WTC11 (cell line): ENCODE results near the gene SRP14.

Experiments used
- CTCF ChIP-seq: fragments of 200-600 bp; IDR thresholded peaks from 2 replicates; pipeline ENCODE4 v1.8.0; 2022; ENCODE audit warnings: antibody characterized with exemption
- MAX ChIP-seq: sonication (generic); formaldehyde crosslinking; IDR thresholded peaks from 2 replicates; pipeline ENCODE4 v1.8.0; 2022; ENCODE audit warnings: mild to moderate bottlenecking, missing genetic modification reagents
- NR3C1 ChIP-seq: sonication (generic); formaldehyde crosslinking; conservative IDR thresholded peaks from 2 replicates; pipeline ENCODE4 v1.8.1; 2023; ENCODE audit warnings: low read depth, mild to moderate bottlenecking, missing genetic modification reagents
- SMAD4 ChIP-seq: sonication (generic); formaldehyde crosslinking; IDR thresholded peaks from 2 replicates; pipeline ENCODE4 v1.8.0; 2022; ENCODE audit warnings: mild to moderate bottlenecking, missing genetic modification reagents
- SP1 ChIP-seq: sonication (generic); formaldehyde crosslinking; conservative IDR thresholded peaks from 2 replicates; pipeline ENCODE4 v1.8.1; 2022; ENCODE audit warnings: missing genetic modification reagents
- ZNF219 ChIP-seq: sonication (generic); formaldehyde crosslinking; IDR thresholded peaks from 2 replicates; pipeline ENCODE4 v1.8.0; 2023; ENCODE audit warnings: missing genetic modification reagents, mild to moderate bottlenecking, borderline replicate concordance
- ZNF232 ChIP-seq: sonication (generic); formaldehyde crosslinking; IDR thresholded peaks from 2 replicates; pipeline ENCODE4 v1.8.0; 2022; ENCODE audit warnings: mild to moderate bottlenecking, missing genetic modification reagents
- ZNF263 ChIP-seq: sonication (generic); formaldehyde crosslinking; IDR thresholded peaks from 2 replicates; pipeline ENCODE4 v1.8.1; 2022; ENCODE audit warnings: low read depth, mild to moderate bottlenecking, moderate library complexity, missing genetic modification reagents
- TF ChIP-seq, protein P1 (sequence below): fragments of 250-450 bp; sonication (Bioruptor Pico); conservative IDR thresholded peaks from 2 replicates; pipeline ENCODE4 v1.9.0; 2021; ENCODE audit warnings: mild to moderate bottlenecking
- TF ChIP-seq, protein P2 (sequence below): sonication (generic); formaldehyde crosslinking; IDR thresholded peaks from 2 replicates; pipeline ENCODE4 v1.8.1; 2022; ENCODE audit warnings: low read depth, missing genetic modification reagents, borderline replicate concordance
- TF ChIP-seq, protein P3 (sequence below): sonication (generic); formaldehyde crosslinking; IDR thresholded peaks from 2 replicates; pipeline ENCODE4 v1.8.0; 2022; ENCODE audit warnings: missing genetic modification reagents

GRCh38 chr15:40032125-40032839 is 6.7 kb downstream of the SRP14 start:
- TF ChIP-seq MAX (CRISPR knock-in tag) (no peak), CTCF (no peak), SP1 (CRISPR knock-in tag) (no peak), NR3C1 (CRISPR knock-in tag) (no peak), ZNF263 (CRISPR knock-in tag) (no peak), ZNF219 (CRISPR knock-in tag) (no peak), SMAD4 (CRISPR knock-in tag) (no peak), ZNF232 (CRISPR knock-in tag) (no peak)
- TF ChIP-seq, protein P1, sequence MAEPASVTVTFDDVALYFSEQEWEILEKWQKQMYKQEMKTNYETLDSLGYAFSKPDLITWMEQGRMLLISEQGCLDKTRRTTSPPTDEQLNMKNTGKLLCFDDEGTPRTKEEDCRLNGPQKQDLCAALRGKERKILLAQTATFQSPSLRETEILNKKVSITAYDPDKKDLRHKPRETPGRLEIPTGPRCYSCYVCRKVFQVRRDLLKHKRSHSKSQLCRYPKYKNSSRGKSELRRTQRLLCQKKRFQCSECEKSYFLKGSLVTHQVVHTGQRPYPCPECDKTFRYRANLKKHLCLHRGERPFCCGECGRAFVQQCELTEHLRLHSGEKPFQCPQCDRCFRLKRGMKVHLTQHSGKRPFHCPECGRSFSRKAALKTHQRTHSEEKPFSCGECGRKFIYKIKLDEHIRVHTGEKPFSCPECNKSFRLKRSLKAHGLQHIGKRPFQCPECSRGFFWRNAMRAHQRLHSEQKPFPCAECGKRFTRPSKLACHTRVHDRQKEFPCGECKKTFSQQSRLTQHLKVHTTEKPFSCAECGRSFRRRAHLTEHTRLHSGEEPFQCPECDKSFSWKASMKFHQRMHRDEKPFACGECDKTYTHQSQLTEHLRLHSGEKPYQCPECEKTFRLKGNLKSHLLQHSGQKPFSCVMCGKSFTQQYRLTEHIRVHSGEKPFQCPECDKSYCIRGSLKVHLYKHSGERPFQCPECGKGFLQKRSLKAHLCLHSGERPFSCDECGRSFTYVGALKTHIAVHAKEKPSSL (CRISPR knock-in tag) = no peak
- TF ChIP-seq, protein P2, sequence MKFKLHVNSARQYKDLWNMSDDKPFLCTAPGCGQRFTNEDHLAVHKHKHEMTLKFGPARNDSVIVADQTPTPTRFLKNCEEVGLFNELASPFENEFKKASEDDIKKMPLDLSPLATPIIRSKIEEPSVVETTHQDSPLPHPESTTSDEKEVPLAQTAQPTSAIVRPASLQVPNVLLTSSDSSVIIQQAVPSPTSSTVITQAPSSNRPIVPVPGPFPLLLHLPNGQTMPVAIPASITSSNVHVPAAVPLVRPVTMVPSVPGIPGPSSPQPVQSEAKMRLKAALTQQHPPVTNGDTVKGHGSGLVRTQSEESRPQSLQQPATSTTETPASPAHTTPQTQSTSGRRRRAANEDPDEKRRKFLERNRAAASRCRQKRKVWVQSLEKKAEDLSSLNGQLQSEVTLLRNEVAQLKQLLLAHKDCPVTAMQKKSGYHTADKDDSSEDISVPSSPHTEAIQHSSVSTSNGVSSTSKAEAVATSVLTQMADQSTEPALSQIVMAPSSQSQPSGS = no peak
- TF ChIP-seq, protein P3, sequence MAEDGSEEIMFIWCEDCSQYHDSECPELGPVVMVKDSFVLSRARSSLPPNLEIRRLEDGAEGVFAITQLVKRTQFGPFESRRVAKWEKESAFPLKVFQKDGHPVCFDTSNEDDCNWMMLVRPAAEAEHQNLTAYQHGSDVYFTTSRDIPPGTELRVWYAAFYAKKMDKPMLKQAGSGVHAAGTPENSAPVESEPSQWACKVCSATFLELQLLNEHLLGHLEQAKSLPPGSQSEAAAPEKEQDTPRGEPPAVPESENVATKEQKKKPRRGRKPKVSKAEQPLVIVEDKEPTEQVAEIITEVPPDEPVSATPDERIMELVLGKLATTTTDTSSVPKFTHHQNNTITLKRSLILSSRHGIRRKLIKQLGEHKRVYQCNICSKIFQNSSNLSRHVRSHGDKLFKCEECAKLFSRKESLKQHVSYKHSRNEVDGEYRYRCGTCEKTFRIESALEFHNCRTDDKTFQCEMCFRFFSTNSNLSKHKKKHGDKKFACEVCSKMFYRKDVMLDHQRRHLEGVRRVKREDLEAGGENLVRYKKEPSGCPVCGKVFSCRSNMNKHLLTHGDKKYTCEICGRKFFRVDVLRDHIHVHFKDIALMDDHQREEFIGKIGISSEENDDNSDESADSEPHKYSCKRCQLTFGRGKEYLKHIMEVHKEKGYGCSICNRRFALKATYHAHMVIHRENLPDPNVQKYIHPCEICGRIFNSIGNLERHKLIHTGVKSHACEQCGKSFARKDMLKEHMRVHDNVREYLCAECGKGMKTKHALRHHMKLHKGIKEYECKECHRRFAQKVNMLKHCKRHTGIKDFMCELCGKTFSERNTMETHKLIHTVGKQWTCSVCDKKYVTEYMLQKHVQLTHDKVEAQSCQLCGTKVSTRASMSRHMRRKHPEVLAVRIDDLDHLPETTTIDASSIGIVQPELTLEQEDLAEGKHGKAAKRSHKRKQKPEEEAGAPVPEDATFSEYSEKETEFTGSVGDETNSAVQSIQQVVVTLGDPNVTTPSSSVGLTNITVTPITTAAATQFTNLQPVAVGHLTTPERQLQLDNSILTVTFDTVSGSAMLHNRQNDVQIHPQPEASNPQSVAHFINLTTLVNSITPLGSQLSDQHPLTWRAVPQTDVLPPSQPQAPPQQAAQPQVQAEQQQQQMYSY (CRISPR knock-in tag) = no peak
